ENCODE results near the gene GLT8D2. TPM values are rescaled to one million over a fixed set of nuclear protein-coding genes. Genes with fewer than 3 reads are reported as not detected.

The GLT8D2 gene
- polyA plus RNA-seq, 3 donors, result not detected

DNA sequence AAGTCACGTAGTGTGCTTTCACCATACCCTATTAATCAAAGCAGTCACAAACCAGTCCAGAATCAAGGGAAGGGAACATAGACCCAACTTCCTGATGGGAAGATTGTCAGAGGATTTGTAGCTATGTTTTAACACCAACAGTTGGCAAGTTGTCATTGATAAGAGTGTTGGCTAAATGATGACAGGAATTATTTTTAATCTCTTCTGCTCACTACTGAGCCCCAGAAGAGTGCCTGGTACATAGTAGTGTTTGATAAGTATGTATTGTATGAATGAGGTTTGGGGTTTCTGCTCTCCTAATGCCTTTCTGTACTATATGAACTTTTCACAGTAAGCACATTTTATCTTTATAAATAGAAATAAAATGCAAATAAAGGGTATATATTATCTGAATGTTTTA lies 29.0 kb upstream of the GLT8D2 start:
- Mint-ChIP-seq H3K27ac (no peak overlapping the region), H3K27me3 (ENCODE audit: low read depth in 3 of 3) (peaks cover 0 to 2% (median 1%) of the 10 kb centered on the region in 3 donors), H3K9me3 (no peaks in the 10 kb centered on the region), H3K4me3 (no peak overlapping the region), H3K36me3 (peaks cover 57 to 63% of the 10 kb centered on the region in 2 donors), H3K4me1 (no peaks in the 10 kb centered on the region)
- Histone ChIP-seq H3K4me3 (replicated peaks in 1 of 3; ENCODE audit: low read depth in 2 of 3, low read length in 3 of 3) (no peak overlapping the region), H3K27me3 (ENCODE audit: control insufficient read depth in 2 of 2, insufficient read depth in 2 of 2, low read length in 2 of 2) (no peaks in the 10 kb centered on the region), H3K9me3 (replicated peaks in 1 of 2; ENCODE audit: control insufficient read depth in 1 of 2, insufficient read depth in 1 of 2, low read length in 2 of 2) (no peaks in the 10 kb centered on the region), H2AFZ (ENCODE audit: insufficient read depth, low read depth, low read length, poor library complexity, severe bottlenecking) (no peak overlapping the region), H3K36me3 (replicated peaks in 1 of 2; ENCODE audit: control insufficient read depth in 1 of 2, insufficient read depth in 2 of 2, low read length in 2 of 2) (peaks cover 45 to 66% of the 10 kb centered on the region in 2 donors), H3K4me2 (replicated peaks; ENCODE audit: extremely low read depth, low read length, poor library complexity, severe bottlenecking) (no peak overlapping the region), H3K9ac (ENCODE audit: insufficient read depth, low read length, poor library complexity, severe bottlenecking) (no peak overlapping the region), H4K20me1 (ENCODE audit: insufficient read depth, low read length) (no peaks in the 10 kb centered on the region), H3K79me2 (ENCODE audit: insufficient read depth, low read length) (peaks cover 4% of the 10 kb centered on the region), H3K27ac (ENCODE audit: low read depth in 1 of 2, low read length in 2 of 2) (no peak overlapping the region), H3K4me1 (ENCODE audit: control insufficient read depth in 1 of 2, insufficient read depth in 2 of 2, low read length in 2 of 2) (no peaks in the 10 kb centered on the region)
- intact Hi-C loops (cut with micrococcal nuclease), result no loop called here
- no CpG with 5 or more reads among the region's 1 CpG for WGBS (ENCODE audit: insufficient coverage)
- TF ChIP-seq CTCF (IDR thresholded peaks at IDR 0.05), result no peak
- DNase-seq, result no peak

DNA sequence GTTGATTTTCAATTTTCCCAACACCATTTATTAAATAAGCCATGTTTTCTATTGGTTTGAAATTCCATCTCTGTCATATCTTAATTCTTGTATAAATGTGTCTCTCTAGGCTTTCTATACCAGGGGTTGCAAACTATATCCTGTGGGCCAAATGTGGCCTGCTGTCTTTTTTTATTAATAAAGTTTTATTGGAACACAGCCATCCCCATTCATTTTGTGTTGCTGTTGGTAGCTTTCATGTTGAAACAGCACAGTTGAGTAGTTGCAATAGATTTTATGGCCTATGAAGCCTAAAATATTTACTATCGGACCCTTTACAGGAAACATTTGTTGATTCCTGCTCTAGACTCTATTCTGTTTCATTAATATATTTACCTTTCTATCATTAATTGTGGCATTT lies 23.7 kb upstream of the GLT8D2 start:
- TF ChIP-seq CTCF (IDR thresholded peaks at IDR 0.05), result no peak
- Mint-ChIP-seq H3K9me3 (peaks cover 0 to 2% (median 2%) of the 10 kb centered on the region in 7 donors), H3K4me3 (no peak overlapping the region), H3K4me1 (peaks cover 3% of the 10 kb centered on the region), H3K27ac (no peak overlapping the region), H3K36me3 (peaks cover 46 to 73% of the 10 kb centered on the region in 2 donors), H3K27me3 (ENCODE audit: low read depth in 3 of 3) (peaks cover 0 to 2% (median 1%) of the 10 kb centered on the region in 3 donors)
- Histone ChIP-seq H3K36me3 (replicated peaks in 1 of 2; ENCODE audit: control insufficient read depth in 1 of 2, insufficient read depth in 2 of 2, low read length in 2 of 2) (peaks cover 32 to 48% of the 10 kb centered on the region in 2 donors), H2AFZ (ENCODE audit: insufficient read depth, low read depth, low read length, poor library complexity, severe bottlenecking) (no peak overlapping the region), H3K4me2 (replicated peaks; ENCODE audit: extremely low read depth, low read length, poor library complexity, severe bottlenecking) (no peak overlapping the region), H3K79me2 (ENCODE audit: insufficient read depth, low read length) (peaks cover 4% of the 10 kb centered on the region), H3K27ac (ENCODE audit: low read depth in 1 of 2, low read length in 2 of 2) (no peak overlapping the region), H3K9ac (ENCODE audit: insufficient read depth, low read length, poor library complexity, severe bottlenecking) (no peak overlapping the region), H3K27me3 (ENCODE audit: control insufficient read depth in 2 of 2, insufficient read depth in 2 of 2, low read length in 2 of 2) (no peaks in the 10 kb centered on the region), H3K4me1 (ENCODE audit: control insufficient read depth in 1 of 2, insufficient read depth in 2 of 2, low read length in 2 of 2) (no peaks in the 10 kb centered on the region), H4K20me1 (ENCODE audit: insufficient read depth, low read length) (no peaks in the 10 kb centered on the region), H3K9me3 (replicated peaks in 1 of 2; ENCODE audit: control insufficient read depth in 1 of 2, insufficient read depth in 1 of 2, low read length in 2 of 2) (no peaks in the 10 kb centered on the region), H3K4me3 (replicated peaks in 1 of 3; ENCODE audit: low read depth in 2 of 3, low read length in 3 of 3) (no peak overlapping the region)
- no CpG with 5 or more reads among the region's 1 CpG for WGBS (ENCODE audit: insufficient coverage)
- no peak for DNase-seq
- intact Hi-C loops (cut with micrococcal nuclease), result no loop called here

Data from CD14-positive monocyte (primary cell).